Thyroid gland (tissue), 4 donors: Measurements from ENCODE around the gene PPP1R13B. TPM values are rescaled to one million over a fixed set of nuclear protein-coding genes. Genes with fewer than 3 reads are reported as not detected.
"Not testable (repeated sequence)": the region's sequence is repeated elsewhere in the genome, so short reads cannot be mapped to it uniquely, and the experiment has no call there.

Source experiments
- DNase-seq, 2 donors: peaks; one replicate each; pipeline ENCODE4 v3.0.0-alpha.2; 2019
- H3K27ac ChIP-seq, 3 donors: fragments of 200-600 bp; sonication (generic); 1 replicate in 2 of 3; 2 replicates in 1 of 3; pipeline ENCODE4 v1.5.1; 2016 to 2019; ENCODE audit warnings: mild to moderate bottlenecking in 1 of 3, moderate library complexity in 1 of 3
- H3K27me3 ChIP-seq: fragments of 200-600 bp; sonication (generic); one replicate; pipeline ENCODE4 v1.5.1; 2019
- H3K36me3 ChIP-seq, 2 donors: fragments of 200-600 bp; sonication (generic); one replicate each; pipeline ENCODE4 v1.5.1; 2016 to 2019
- H3K4me1 ChIP-seq, 2 donors: fragments of 200-600 bp; sonication (generic); one replicate each; pipeline ENCODE4 v1.5.1; 2017 to 2019
- H3K4me3 ChIP-seq, 3 donors: fragments of 200-600 bp; sonication (generic); replicated peaks in 1 of 3; 1 replicate in 2 of 3; 2 replicates in 1 of 3; pipeline ENCODE4 v1.5.1; 2016; ENCODE audit warnings: mild to moderate bottlenecking in 1 of 3
- H3K9me3 ChIP-seq: fragments of 200-600 bp; sonication (generic); one replicate; pipeline ENCODE4 v1.5.1; 2017
- POLR2A ChIP-seq, 2 donors: fragments of 450-650 bp; IDR thresholded peaks; one replicate each; pipeline ENCODE4 v1.6.1; 2017; ENCODE audit warnings: antibody characterized with exemption in 2 of 2, mild to moderate bottlenecking in 2 of 2, moderate library complexity in 1 of 2
- WGBS, 2 donors: methylation state at CpG; one replicate each; pipeline ENCODE4 v1.1.5; 2017; 5-methylcytosine and 5-hydroxymethylcytosine counted together
- intact Hi-C: fragments of 100-400 bp; cut with DNase I; formaldehyde crosslinking; loops from one replicate; pipeline ENCODE4 v1.15.1; 2023
- total RNA-seq, 4 donors: library from RNA; depleted of rRNA; stranded (reverse); fragments of >200 nt; gene quantifications; one replicate each; pipeline ENCODE4 v1.2.3, GENCODE V29; 2016
- TF ChIP-seq, protein P1 (sequence below), 6 experiments: fragments of 200-600 bp in 3 of 6; fragments of 450-650 bp in 3 of 6; sonication (generic) in 3 of 6; IDR thresholded peaks; one replicate each; pipeline ENCODE4 v1.5.1; 2016 to 2019; ENCODE audit warnings: antibody characterized with exemption in 6 of 6, mild to moderate bottlenecking in 2 of 6, inconsistent platforms in 1 of 6, moderate library complexity in 1 of 6

PPP1R13B gene
- total RNA-seq, 4 donors from 2014 or later, result 77.0 to 131 (median 81.8) TPM

- no peaks in the 10 kb centered on the region for H3K9me3 ChIP-seq
- DNase-seq, result peak; percentile 48 to 59
- no peak overlapping the region for H3K4me3 ChIP-seq
- H3K27ac ChIP-seq, result peak overlapping the region in 2 of 3 donors; percentile 11 to 41
- H3K36me3 ChIP-seq, result no peaks in the 10 kb centered on the region
- no peaks in the 10 kb centered on the region for H3K27me3 ChIP-seq
- 79 to 80% methylated on average over 14 to 15 of the region's 15 CpGs for WGBS, 2 donors
- no peak for TF ChIP-seq POLR2A (IDR thresholded peaks at IDR 0.05)
- TF ChIP-seq, protein P1, sequence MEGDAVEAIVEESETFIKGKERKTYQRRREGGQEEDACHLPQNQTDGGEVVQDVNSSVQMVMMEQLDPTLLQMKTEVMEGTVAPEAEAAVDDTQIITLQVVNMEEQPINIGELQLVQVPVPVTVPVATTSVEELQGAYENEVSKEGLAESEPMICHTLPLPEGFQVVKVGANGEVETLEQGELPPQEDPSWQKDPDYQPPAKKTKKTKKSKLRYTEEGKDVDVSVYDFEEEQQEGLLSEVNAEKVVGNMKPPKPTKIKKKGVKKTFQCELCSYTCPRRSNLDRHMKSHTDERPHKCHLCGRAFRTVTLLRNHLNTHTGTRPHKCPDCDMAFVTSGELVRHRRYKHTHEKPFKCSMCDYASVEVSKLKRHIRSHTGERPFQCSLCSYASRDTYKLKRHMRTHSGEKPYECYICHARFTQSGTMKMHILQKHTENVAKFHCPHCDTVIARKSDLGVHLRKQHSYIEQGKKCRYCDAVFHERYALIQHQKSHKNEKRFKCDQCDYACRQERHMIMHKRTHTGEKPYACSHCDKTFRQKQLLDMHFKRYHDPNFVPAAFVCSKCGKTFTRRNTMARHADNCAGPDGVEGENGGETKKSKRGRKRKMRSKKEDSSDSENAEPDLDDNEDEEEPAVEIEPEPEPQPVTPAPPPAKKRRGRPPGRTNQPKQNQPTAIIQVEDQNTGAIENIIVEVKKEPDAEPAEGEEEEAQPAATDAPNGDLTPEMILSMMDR (IDR thresholded peaks at IDR 0.05), result no peak
- intact Hi-C loops, result no loop called here
- peaks cover 0 to 29% of the 10 kb centered on the region in 2 donors for H3K4me1 ChIP-seq
These were observed 44.4 kb upstream of the PPP1R13B start for GRCh38 chr14:103891667-103892215.

DNA sequence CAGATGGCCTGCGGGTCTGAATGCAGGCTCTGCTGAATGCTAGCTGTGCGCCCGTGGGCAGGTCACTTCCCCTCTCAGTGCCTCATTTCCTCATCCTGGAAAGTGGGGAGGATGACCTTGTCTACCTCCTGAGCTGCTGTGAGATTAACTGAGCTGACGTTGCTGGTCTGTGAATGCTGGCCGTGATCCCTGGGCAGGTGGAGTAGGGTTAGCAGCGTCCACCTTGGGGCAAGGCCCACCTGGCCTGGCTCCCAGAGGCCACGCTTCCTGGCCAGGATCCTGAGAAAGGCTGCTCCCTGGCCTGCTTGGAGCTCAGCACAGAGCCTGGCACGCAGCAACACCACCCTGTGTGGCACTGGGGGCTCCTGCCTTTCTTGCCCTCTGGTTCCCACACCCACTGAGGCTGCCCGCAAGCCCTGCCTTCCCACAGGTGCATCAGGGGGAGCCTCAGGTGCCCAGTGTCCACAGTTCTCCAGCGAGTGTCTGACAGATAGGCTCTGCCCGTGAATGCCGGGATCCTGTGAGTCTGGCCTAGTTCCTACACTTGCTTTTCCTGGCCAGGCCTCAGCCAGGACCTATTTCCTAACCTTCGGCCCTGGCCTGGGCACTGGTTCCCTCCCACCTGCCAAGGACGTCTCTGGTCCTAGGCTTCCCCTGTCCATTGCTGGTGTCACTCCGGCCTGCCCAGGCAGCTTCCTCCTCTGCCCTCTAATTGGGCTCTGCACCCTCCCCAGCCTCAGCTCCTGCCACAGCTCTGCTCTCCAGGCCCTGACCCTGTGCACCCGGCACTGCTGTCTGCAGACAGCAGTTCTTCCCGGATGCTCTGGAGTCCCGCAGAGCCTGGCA, 43.7 kb upstream of the PPP1R13B start:
- Histone ChIP-seq H3K36me3 (no peaks in the 10 kb centered on the region), H3K4me3 (no peak overlapping the region), H3K27me3 (no peaks in the 10 kb centered on the region), H3K9me3 (no peaks in the 10 kb centered on the region), H3K27ac (peak overlapping the region in 2 of 3 donors; percentile 39 to 41), H3K4me1 (peaks cover 0 to 27% of the 10 kb centered on the region in 2 donors)
- DNase-seq, result no peak
- intact Hi-C loops, result no loop called here
- TF ChIP-seq, protein P1 (IDR thresholded peaks at IDR 0.05), result no peak
- TF ChIP-seq POLR2A (IDR thresholded peaks at IDR 0.05), result no peak
- WGBS, 2 donors, result 64 to 82% methylated on average over 9 to 15 of the region's 18 CpGs

- intact Hi-C loops, result no loop called here
- 85 to 94% methylated on average over 7 to 8 of the region's 10 CpGs for WGBS, 2 donors
- H3K4me3 ChIP-seq, result no peak overlapping the region
These were observed 42.6 kb upstream of the PPP1R13B start for GRCh38 chr14:103890052-103890371.

DNA sequence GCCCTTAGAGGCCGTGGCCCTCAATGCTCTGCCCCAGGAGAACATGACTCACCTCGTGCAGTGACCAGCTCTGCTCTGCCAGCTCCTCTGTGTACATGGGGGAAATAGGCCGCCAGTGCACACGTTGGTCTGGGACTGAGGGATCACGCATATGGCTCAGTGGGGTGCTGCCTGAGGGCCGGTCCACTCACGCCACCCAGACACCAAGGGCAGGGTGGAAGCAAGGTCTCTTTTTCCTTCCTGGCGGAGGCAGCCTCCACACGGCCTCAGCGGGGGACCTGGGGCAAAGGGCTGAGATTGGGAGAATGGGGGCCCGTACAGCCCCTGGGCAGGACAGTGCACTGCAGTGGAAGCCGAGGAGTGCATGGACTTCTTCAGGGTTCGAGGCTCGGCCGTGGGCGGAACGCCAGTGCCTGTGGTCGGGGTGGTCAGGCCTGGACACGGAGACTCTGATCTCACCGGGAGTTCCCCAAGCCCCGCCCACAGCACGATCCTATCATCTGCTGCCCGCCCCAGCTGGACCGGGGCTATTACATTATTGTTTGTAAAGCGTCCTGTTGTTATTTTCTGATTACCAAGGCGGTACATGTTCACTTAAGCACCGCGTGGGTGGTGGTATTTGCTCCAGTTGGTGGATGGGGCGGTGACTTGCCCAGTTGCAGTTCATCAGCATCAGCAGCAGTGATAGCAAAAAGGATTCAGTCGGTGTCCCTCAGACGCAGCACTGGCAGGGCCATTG, 42.1 kb upstream of the PPP1R13B start:
- intact Hi-C loops, result no loop called here
- DNase-seq, result no peak
- no peaks in the 10 kb centered on the region for H3K36me3 ChIP-seq

More at GRCh38 chr14:103890052-103890371, 42.6 kb upstream of the PPP1R13B start:
- Histone ChIP-seq H3K27ac (no peak overlapping the region), H3K27me3 (no peaks in the 10 kb centered on the region), H3K9me3 (no peaks in the 10 kb centered on the region), H3K4me1 (peaks cover 0 to 27% of the 10 kb centered on the region in 2 donors), H3K36me3 (no peaks in the 10 kb centered on the region)
- no peak for DNase-seq
- TF ChIP-seq, protein P1 (IDR thresholded peaks at IDR 0.05), result no peak
- no peak for TF ChIP-seq POLR2A (IDR thresholded peaks at IDR 0.05)

GRCh38 chr14:103889002-103889312, 41.6 kb upstream of the PPP1R13B start:
- H3K9me3 ChIP-seq, intact Hi-C loops, DNase-seq, H3K27me3 ChIP-seq, H3K36me3 ChIP-seq, H3K27ac ChIP-seq, H3K4me3 ChIP-seq: not testable (repeated sequence)
- WGBS, 2 donors, result 89 to 98% methylated on average over 7 to 8 of the region's 8 CpGs
- H3K4me1 ChIP-seq, result peaks cover 0 to 18% of the 10 kb centered on the region in 2 donors

More for the DNA sequence above, 42.1 kb upstream of the PPP1R13B start:
- H3K27me3 ChIP-seq, result no peaks in the 10 kb centered on the region
- no peak overlapping the region for H3K27ac ChIP-seq
- WGBS, 2 donors, result 75 to 85% methylated on average over 20 to 26 of the region's 31 CpGs
- H3K9me3 ChIP-seq, result no peaks in the 10 kb centered on the region
- TF ChIP-seq, protein P1 (IDR thresholded peaks at IDR 0.05), result no peak
- TF ChIP-seq POLR2A (IDR thresholded peaks at IDR 0.05), result no peak
- H3K4me1 ChIP-seq, result peaks cover 0 to 23% of the 10 kb centered on the region in 2 donors
- no peak overlapping the region for H3K4me3 ChIP-seq
